Small intestine (tissue), 7 donors: ENCODE results near the gene TMED8. TPM values are rescaled to one million over a fixed set of nuclear protein-coding genes. Genes with fewer than 3 reads are reported as not detected.
A peak's percentile ranks its signal among the peaks of the same experiment; 100 is the strongest.
"Not testable (repeated sequence)": the region's sequence is repeated elsewhere in the genome, so short reads cannot be mapped to it uniquely, and the experiment has no call there.

Experiments
- DNase-seq, 2 donors: peaks; one replicate each; pipeline versions ENCODE4 v3.0.0 to v3.0.0-alpha.2; 2013
- FAIRE-seq: peaks from 2 replicates; lab custom pipeline; 2012; peaks lifted over from hg19 to GRCh38; lab: Jason Lieb, UNC
- H3K27ac ChIP-seq, 3 donors: one replicate each; pipeline ENCODE4 v1.5.1; 2013; ENCODE audit warnings: low read length in 2 of 3, mild to moderate bottlenecking in 2 of 3, control low read depth in 1 of 3, inconsistent platforms in 1 of 3, low read depth in 1 of 3, moderate library complexity in 1 of 3
- H3K27me3 ChIP-seq, 3 donors: one replicate each; pipeline ENCODE4 v1.6.1; 2013; ENCODE audit warnings: low read length in 3 of 3, inconsistent platforms in 1 of 3; ENCODE audit not compliant: control insufficient read depth in 3 of 3, insufficient read depth in 3 of 3
- H3K36me3 ChIP-seq, 3 donors: one replicate each; pipeline ENCODE4 v1.6.1; 2013; ENCODE audit warnings: low read length in 3 of 3, inconsistent platforms in 1 of 3, low read depth in 1 of 3, mild to moderate bottlenecking in 1 of 3, moderate library complexity in 1 of 3; ENCODE audit not compliant: control insufficient read depth in 3 of 3, insufficient read depth in 2 of 3
- H3K4me1 ChIP-seq, 3 donors: one replicate each; pipeline ENCODE4 v1.6.1; 2013; ENCODE audit warnings: low read length in 2 of 3, inconsistent platforms in 1 of 3, low read depth in 1 of 3, mild to moderate bottlenecking in 1 of 3, moderate library complexity in 1 of 3; ENCODE audit not compliant: control insufficient read depth in 3 of 3, insufficient read depth in 2 of 3
- H3K4me3 ChIP-seq, 3 donors: one replicate each; pipeline ENCODE4 v1.5.1; 2013; ENCODE audit warnings: low read length in 3 of 3, control low read depth in 1 of 3, inconsistent platforms in 1 of 3, low read depth in 1 of 3, mild to moderate bottlenecking in 1 of 3, moderate library complexity in 1 of 3
- H3K9me3 ChIP-seq, 2 donors: one replicate each; pipeline ENCODE4 v1.6.1; 2013; ENCODE audit warnings: low read depth in 1 of 2, low read length in 1 of 2; ENCODE audit not compliant: control insufficient read depth in 2 of 2, insufficient read depth in 1 of 2
- WGBS, 3 donors: extraction: QIAGEN DNeasy Blood & Tissue Kit; methylation state at CpG; one replicate each; pipeline ENCODE4 v1.1.7; 2013; 5-methylcytosine and 5-hydroxymethylcytosine counted together
- polyA plus RNA-seq, 4 donors: library from polyadenylated mRNA; stranded (reverse) in 3 of 4; unstranded in 1 of 4; fragments of 200-250 nt in 3 of 4; fragments of 120-200 nt in 1 of 4; gene quantifications; one replicate each; pipeline versions ENCODE4 v1.2.1 to v1.2.3, GENCODE V29; 2013
- donor health status: healthy with polysubstance abuse.
- donor health status: control.
- donor health status: control.
- donor health status: Bipolar disorder and iron deficiency.
- donor health status: healthy.

The TMED8 gene
- polyA plus RNA-seq, 4 donors, result 1.9 to 14.0 (median 3.2) TPM

DNA sequence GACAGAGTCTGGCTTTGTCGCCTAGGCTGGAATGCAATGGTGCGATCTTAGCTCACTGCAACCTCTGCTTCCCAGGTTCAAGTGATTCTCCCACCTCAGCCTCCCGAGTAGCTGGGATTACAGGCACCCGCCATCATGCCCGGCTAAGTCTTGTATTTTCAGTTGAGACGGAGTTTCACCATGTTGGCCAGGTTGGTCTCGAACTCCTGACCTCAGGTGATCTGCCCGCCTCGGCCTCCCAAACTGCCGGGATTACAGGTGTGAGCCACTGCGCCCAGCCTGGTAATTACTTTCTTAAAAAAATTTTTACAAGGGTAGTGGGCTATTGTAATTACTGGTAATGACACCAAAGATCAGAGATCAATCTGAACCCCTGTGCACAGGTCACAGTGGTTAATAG, 58.1 kb downstream of the TMED8 start:
- not testable (repeated sequence) for FAIRE-seq, H3K27me3 ChIP-seq, H3K27ac ChIP-seq, DNase-seq, H3K9me3 ChIP-seq, H3K4me3 ChIP-seq, H3K36me3 ChIP-seq
- peaks cover 0 to 53% (median 3%) of the 10 kb centered on the region in 3 donors for H3K4me1 ChIP-seq
- 94 to 96% (median 94%) methylated on average over 11 of the region's 11 CpGs for WGBS, 3 donors

GRCh38 chr14:77318006-77318553, 58.8 kb downstream of the TMED8 start:
- WGBS, 3 donors, result 77 to 84% (median 80%) methylated on average over 5 of the region's 5 CpGs
- H3K27me3 ChIP-seq, result no peaks in the 10 kb centered on the region
- FAIRE-seq (no peak), DNase-seq (no peak)
- peak overlapping the region in 1 of 3 donors; percentile 66 for H3K27ac ChIP-seq
- H3K4me3 ChIP-seq, result no peak overlapping the region
- no peaks in the 10 kb centered on the region for H3K36me3 ChIP-seq
- H3K9me3 ChIP-seq, result no peaks in the 10 kb centered on the region
- peaks cover 0 to 59% (median 3%) of the 10 kb centered on the region in 3 donors for H3K4me1 ChIP-seq

DNA sequence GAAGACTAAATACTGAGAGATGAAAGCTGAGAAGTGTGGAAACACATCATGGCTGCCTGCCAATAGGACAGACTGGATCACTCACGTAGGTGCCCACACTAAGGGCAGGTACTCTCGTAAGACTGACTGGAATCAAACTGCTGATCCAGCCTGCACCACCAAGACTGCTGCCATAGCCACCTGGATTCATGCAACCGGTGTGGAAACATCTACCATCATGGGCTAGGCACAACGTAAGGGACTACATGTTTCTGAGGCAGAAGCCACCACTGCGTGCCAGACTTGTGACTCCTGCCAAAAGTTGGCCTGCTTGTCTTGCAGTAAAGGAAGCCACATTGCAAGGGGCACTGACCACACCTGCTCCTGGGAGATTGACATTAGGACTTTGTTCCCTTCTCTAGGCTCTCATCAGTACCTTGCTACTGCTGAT, 60.0 kb downstream of the TMED8 start:
- Histone ChIP-seq H3K27me3 (no peaks in the 10 kb centered on the region), H3K4me3 (no peak overlapping the region), H3K9me3 (no peaks in the 10 kb centered on the region), H3K4me1 (peaks cover 0 to 55% (median 3%) of the 10 kb centered on the region in 3 donors), H3K27ac (peak overlapping the region; percentile 9 to 66 (median 19)), H3K36me3 (no peaks in the 10 kb centered on the region)
- FAIRE-seq, result no peak
- 29 to 63% (median 36%) methylated on average over 5 of the region's 5 CpGs for WGBS, 3 donors
- DNase-seq, result peak; percentile 71 to 75

- H3K4me1 ChIP-seq, result peaks cover 0 to 54% (median 3%) of the 10 kb centered on the region in 3 donors
- no peaks in the 10 kb centered on the region for H3K27me3 ChIP-seq
- no peaks in the 10 kb centered on the region for H3K9me3 ChIP-seq
- H3K27ac ChIP-seq, result no peak overlapping the region
- FAIRE-seq, result no peak
- WGBS, 3 donors, result 33 to 51% (median 39%) methylated on average over 1 of the region's 1 CpG
- no peak for DNase-seq
- H3K36me3 ChIP-seq, result no peaks in the 10 kb centered on the region
- H3K4me3 ChIP-seq, result no peak overlapping the region
Observed at GRCh38 chr14:77316195-77316505, 60.7 kb downstream of the TMED8 start.

- no peak for DNase-seq
- 77 to 90% (median 84%) methylated on average over 10 of the region's 10 CpGs for WGBS, 3 donors
- peak overlapping the region in 2 of 3 donors; percentile 8 to 28 for H3K27ac ChIP-seq
- H3K36me3 ChIP-seq, result no peaks in the 10 kb centered on the region
- H3K4me3 ChIP-seq, result no peak overlapping the region
- no peak for FAIRE-seq
- H3K27me3 ChIP-seq, result no peaks in the 10 kb centered on the region
- no peaks in the 10 kb centered on the region for H3K9me3 ChIP-seq
- H3K4me1 ChIP-seq, result peaks cover 0 to 51% (median 3%) of the 10 kb centered on the region in 3 donors
Observed at GRCh38 chr14:77314539-77315457, 62.1 kb downstream of the TMED8 start.

DNA sequence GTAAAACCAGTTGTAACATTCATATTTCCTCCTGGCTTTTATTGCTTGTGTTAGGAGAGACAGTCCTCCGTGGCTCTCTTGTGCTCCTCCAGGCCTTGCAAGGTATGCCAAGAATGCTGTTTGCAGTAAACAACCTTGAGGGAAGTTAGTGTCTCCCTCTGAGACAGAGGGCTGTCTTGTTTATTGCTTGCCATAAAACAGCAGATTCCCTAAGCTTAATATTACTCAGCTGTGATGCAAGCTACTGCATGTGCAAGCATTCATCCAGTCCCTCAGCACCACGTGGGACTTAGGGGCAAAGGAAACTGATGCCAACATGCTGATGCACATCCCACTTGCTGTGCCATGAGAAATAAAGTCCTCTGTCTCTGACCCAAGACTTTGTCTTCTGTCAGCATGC, 62.9 kb downstream of the TMED8 start:
- H3K36me3 ChIP-seq, result no peaks in the 10 kb centered on the region
- H3K4me3 ChIP-seq, result no peak overlapping the region
- no peaks in the 10 kb centered on the region for H3K27me3 ChIP-seq
- H3K4me1 ChIP-seq, result peaks cover 0 to 46% (median 3%) of the 10 kb centered on the region in 3 donors
- no peaks in the 10 kb centered on the region for H3K9me3 ChIP-seq
- DNase-seq (peak in 1 of 2 donors; percentile 73), FAIRE-seq (no peak)
- H3K27ac ChIP-seq, result peak overlapping the region in 1 of 3 donors; percentile 26
- WGBS, 3 donors, result 15 to 20% (median 19%) methylated on average over 2 of the region's 2 CpGs

DNA sequence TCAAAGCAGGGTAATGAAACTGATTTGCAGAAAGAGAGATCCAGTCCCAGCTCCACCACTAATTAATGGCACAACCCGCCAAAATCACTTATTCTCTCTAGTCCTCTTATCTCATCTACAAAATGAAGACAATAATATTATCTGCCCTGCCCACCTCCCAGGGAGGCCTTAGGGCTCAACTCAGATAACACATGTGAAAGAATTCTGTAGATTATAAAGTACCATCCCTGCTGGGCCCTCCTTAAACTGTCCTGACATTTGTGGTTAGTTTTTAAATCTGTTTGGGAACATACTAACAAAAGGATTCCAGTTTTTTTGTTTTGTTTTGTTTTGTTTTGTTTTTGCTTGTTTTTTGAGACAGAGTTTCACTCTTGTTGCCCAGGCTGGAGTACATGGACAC, 63.5 kb downstream of the TMED8 start:
- 50 to 69% (median 62%) methylated on average over 1 of the region's 1 CpG for WGBS, 3 donors
- Histone ChIP-seq H3K27me3 (no peaks in the 10 kb centered on the region), H3K4me3 (no peak overlapping the region), H3K4me1 (peaks cover 0 to 46% (median 3%) of the 10 kb centered on the region in 3 donors), H3K36me3 (no peaks in the 10 kb centered on the region), H3K27ac (peak overlapping the region in 1 of 3 donors; percentile 26), H3K9me3 (no peaks in the 10 kb centered on the region)
- no peak for DNase-seq
- FAIRE-seq, result no peak

- Histone ChIP-seq H3K4me3 (no peak overlapping the region), H3K4me1 (peaks cover 0 to 40% (median 3%) of the 10 kb centered on the region in 3 donors), H3K36me3 (peaks cover 0 to 2% (median 0%) of the 10 kb centered on the region in 3 donors), H3K27me3 (no peaks in the 10 kb centered on the region), H3K9me3 (no peaks in the 10 kb centered on the region), H3K27ac (no peak overlapping the region)
- 95 to 97% (median 96%) methylated on average over 2 of the region's 2 CpGs for WGBS, 3 donors
- FAIRE-seq, result no peak
- DNase-seq, result no peak
Observed at GRCh38 chr14:77311217-77311616, 65.7 kb downstream of the TMED8 start.
